HepG2 (cell line): ENCODE data around the gene TBCEL. TPM values are rescaled to one million over a fixed set of nuclear protein-coding genes. Genes with fewer than 3 reads are reported as not detected.
A peak's percentile ranks its signal among the peaks of the same experiment; 100 is the strongest.

ENCODE experiments used
- ATAC-seq: fragments of 200-7000 bp; cut with Tn5 transposase; 3 replicates; pipeline ENCODE4 v1.9.1; 2020; ENCODE audit warnings: mild to moderate bottlenecking, moderate library complexity
- Bru-seq: library from RNA; stranded (reverse); fragments of 400-500 nt; gene quantifications from one replicate; lab custom pipeline; 2021; lab: Mats Ljungman, UMichigan
- BruChase-seq, 2 experiments: library from RNA; stranded (reverse); fragments of 400-500 nt; gene quantifications; one replicate each; lab custom pipeline; 2021; lab: Mats Ljungman, UMichigan
- BruUV-seq: library from RNA; stranded (reverse); fragments of 400-500 nt; replicated peaks from 2 replicates; lab custom pipeline; 2021; lab: Mats Ljungman, UMichigan
- CTCF ChIA-PET: fragments of 300-600 bp; formaldehyde crosslinking; extraction: SDS; loops from one replicate; lab custom pipeline; 2021; ENCODE audit warnings: low total read pairs, inconsistent platforms, low intra/inter-chr PET ratio; lab: Yijun Ruan, JAX
- POLR2A ChIA-PET: fragments of 350-600 bp; sonication (Branson Sonifier 250); formaldehyde crosslinking; loops from one replicate; lab custom pipeline; 2020; ENCODE audit warnings: antibody characterized with exemption, inconsistent platforms; lab: Yijun Ruan, JAX
- DNase-seq: peaks from one replicate; pipeline ENCODE4 v3.0.0-alpha.2; 2015; ENCODE audit warnings: low spot score
- FAIRE-seq: peaks from 3 replicates; lab custom pipeline; 2011; peaks lifted over from hg19 to GRCh38; lab: Jason Lieb, UNC
- H2AFZ ChIP-seq: one replicate; pipeline ENCODE4 v1.6.1; 2011; ENCODE audit warnings: low read length, inconsistent platforms
- H3K27ac ChIP-seq: fragments of 300-600 bp; 3 replicates; pipeline ENCODE4 v1.8.0; 2011; ENCODE audit warnings: mixed run types, mild to moderate bottlenecking, mixed read lengths, low read length, inconsistent platforms; ENCODE audit not compliant: insufficient read depth; ENCODE audit errors: extremely low read length
- H3K27me3 ChIP-seq, 2 experiments: fragments of 200-600 bp in 1 of 2; 2 replicates in 1 of 2; 3 replicates in 1 of 2; pipeline versions ENCODE4 v1.6.0 to v1.8.0; 2011; ENCODE audit warnings: low read length in 2 of 2, mild to moderate bottlenecking in 2 of 2, moderate library complexity in 2 of 2, inconsistent platforms in 1 of 2; ENCODE audit not compliant: insufficient read depth in 2 of 2, control insufficient read depth in 1 of 2
- H3K36me3 ChIP-seq, 2 experiments: fragments of 200-600 bp in 1 of 2; replicated peaks in 1 of 2; 2 replicates in 1 of 2; 3 replicates in 1 of 2; pipeline versions ENCODE4 v1.5.1 to v1.8.0; 2011; ENCODE audit warnings: low read length in 2 of 2, inconsistent platforms in 1 of 2; ENCODE audit not compliant: insufficient read depth in 2 of 2, control insufficient read depth in 1 of 2
- H3K4me1 ChIP-seq: 2 replicates; pipeline ENCODE4 v1.5.1; 2012; ENCODE audit warnings: low read length, inconsistent platforms; ENCODE audit not compliant: insufficient read depth
- H3K4me2 ChIP-seq: 2 replicates; pipeline ENCODE4 v1.6.0; 2011; ENCODE audit warnings: low read depth, low read length, inconsistent platforms
- H3K4me3 ChIP-seq, 3 experiments: fragments of 200-600 bp in 1 of 3; sonication (generic), shearing (Covaris generic) in 1 of 3; replicated peaks in 1 of 3; 2 replicates each; pipeline ENCODE4 v1.5.1; 2011 to 2016; ENCODE audit warnings: low read length in 3 of 3, inconsistent platforms in 2 of 3, low read depth in 2 of 3, mild to moderate bottlenecking in 2 of 3, control low read depth in 1 of 3, mixed read lengths in 1 of 3; ENCODE audit not compliant: insufficient read depth in 1 of 3
- H3K79me2 ChIP-seq: one replicate; pipeline ENCODE4 v1.6.1; 2011; ENCODE audit warnings: low read length, inconsistent platforms; ENCODE audit not compliant: insufficient read depth
- H3K9ac ChIP-seq: 2 replicates; pipeline ENCODE4 v1.6.0; 2011; ENCODE audit warnings: mild to moderate bottlenecking, low read depth, low read length, inconsistent platforms; ENCODE audit not compliant: insufficient read depth
- H3K9me3 ChIP-seq: 2 replicates; pipeline ENCODE4 v1.5.1; 2012; ENCODE audit warnings: mild to moderate bottlenecking, low read length
- H4K20me1 ChIP-seq: 2 replicates; pipeline ENCODE4 v1.6.0; 2011; ENCODE audit warnings: inconsistent platforms, mild to moderate bottlenecking, low read length, moderate library complexity; ENCODE audit not compliant: insufficient read depth
- MYPOP ChIP-seq: sonication (generic); formaldehyde crosslinking; IDR thresholded peaks from 2 replicates; pipeline ENCODE4 v1.8.1; 2023; ENCODE audit warnings: mild to moderate bottlenecking, moderate library complexity, missing genetic modification reagents
- NCOA1 ChIP-seq: sonication (generic); formaldehyde crosslinking; IDR thresholded peaks from 2 replicates; pipeline ENCODE4 v1.9.0; 2021; ENCODE audit warnings: missing genetic modification reagents
- PHF5A ChIP-seq: IDR thresholded peaks from one replicate; pipeline ENCODE4 v1.6.1; 2018; ENCODE audit warnings: low read depth, missing genetic modification reagents; ENCODE audit not compliant: unreplicated experiment
- RAD21 ChIP-seq: fragments of 450-650 bp; formaldehyde crosslinking; IDR thresholded peaks from 2 replicates; pipeline ENCODE4 v1.5.0; 2020; ENCODE audit warnings: mild to moderate bottlenecking
- SMAD9 ChIP-seq: sonication (generic); formaldehyde crosslinking; IDR thresholded peaks from 2 replicates; pipeline ENCODE4 v1.5.1; 2020; ENCODE audit warnings: mild to moderate bottlenecking, missing genetic modification reagents
- SNAPC5 ChIP-seq: sonication (generic); formaldehyde crosslinking; IDR thresholded peaks from 2 replicates; pipeline ENCODE4 v1.8.1; 2023; ENCODE audit warnings: mild to moderate bottlenecking, missing genetic modification reagents, borderline replicate concordance
- YEATS4 ChIP-seq: sonication (generic); formaldehyde crosslinking; IDR thresholded peaks from 2 replicates; pipeline ENCODE4 v1.4.0; 2020; ENCODE audit warnings: missing genetic modification reagents, borderline replicate concordance
- ZNF513 ChIP-seq: sonication (generic); formaldehyde crosslinking; conservative IDR thresholded peaks from 2 replicates; pipeline ENCODE4 v1.5.0; 2020; ENCODE audit warnings: missing genetic modification reagents
- WGBS: methylation state at CpG from one replicate; pipeline ENCODE4 v1.1.6; 2017; ENCODE audit warnings: low lambda C conversion rate; 5-methylcytosine and 5-hydroxymethylcytosine counted together
- in situ Hi-C: cut with HindIII; loops from 2 replicates; pipeline ENCODE4 v1.10.0; 2017; ENCODE audit warnings: low pct_unique_long_range_greater_than_20kb; ENCODE audit not compliant: extremely low pct_ligation_motif_present
- intact Hi-C: fragments of 100-400 bp; cut with micrococcal nuclease; formaldehyde crosslinking; loops from one replicate; pipeline ENCODE4 v1.10.0; 2022; ENCODE audit not compliant: unreplicated experiment
- long read RNA-seq, 2 experiments: library from RNA in 1 of 2; library from polyadenylated mRNA in 1 of 2; stranded (forward) in 1 of 2; unstranded in 1 of 2; transcript quantifications; one replicate each; pipeline ENCODE4 v2.0.0, GENCODE V29; 2019 to 2022
- polyA minus RNA-seq, 3 experiments: library from RNA; depleted of rRNA, polyadenylated mRNA; stranded (reverse); fragments of >200 nt; gene quantifications; 2 replicates each; pipeline ENCODE4 v1.2.3, GENCODE V29; 2011; ENCODE audit warnings: low replicate concordance in 1 of 3
- polyA plus RNA-seq, 8 experiments: library from polyadenylated mRNA; depleted of rRNA in 3 of 8; stranded (reverse) in 7 of 8; unstranded in 1 of 8; fragments of >200 nt; fragmentation: Illumina TruSeq in 4 of 8; extraction: Trizol in 4 of 8; gene quantifications; 2 replicates each; pipeline versions ENCODE4 v1.2.1 to v1.2.3, GENCODE V29; 2011 to 2016; ENCODE audit warnings: low read depth in 4 of 8, missing spikeins in 1 of 8, mixed read lengths in 1 of 8; ENCODE audit not compliant: insufficient read depth in 1 of 8
- total RNA-seq, 5 experiments: library from RNA; depleted of rRNA; stranded (reverse); fragments of >200 nt; fragmentation: Illumina TruSeq; extraction: Trizol; gene quantifications; 2 replicates each; pipeline ENCODE4 v1.2.3, GENCODE V29; 2016; ENCODE audit warnings: low read depth in 1 of 5
- TF ChIP-seq, protein P1 (sequence below), 2 experiments: IDR thresholded peaks; 2 replicates each; pipeline ENCODE4 v1.6.1; 2011 to 2012; ENCODE audit warnings: low read length in 2 of 2, borderline replicate concordance in 1 of 2, low read depth in 1 of 2, mild to moderate bottlenecking in 1 of 2, moderate library complexity in 1 of 2

TBCEL gene
- 12.5 and 12.8 TPM in 2 replicates for total RNA-seq (2016; rRNA removed; fragmentation: Illumina TruSeq; extraction: Trizol)
- 33.1 and 42.8 TPM in 2 replicates for total RNA-seq (2016; cell fraction: cytosol; rRNA removed; fragmentation: Illumina TruSeq; extraction: Trizol; ENCODE audit: low read depth)
- total RNA-seq (2016; cell fraction: insoluble cytoplasmic fraction; rRNA removed; fragmentation: Illumina TruSeq; extraction: Trizol) = 11.9 and 13.3 TPM in 2 replicates
- 26.5 and 32.1 TPM in 2 replicates for total RNA-seq (2016; cell fraction: membrane; rRNA removed; fragmentation: Illumina TruSeq; extraction: Trizol)
- total RNA-seq (2016; cell fraction: nucleus; rRNA removed; fragmentation: Illumina TruSeq; extraction: Trizol) = 15.5 and 16.2 TPM in 2 replicates
- 5.3 and 6.1 TPM in 2 replicates for polyA plus RNA-seq (2011; rRNA removed)
- 2.4 and 3.4 TPM in 2 replicates for polyA plus RNA-seq (2011; cell fraction: cytosol; rRNA removed)
- polyA plus RNA-seq (2011; cell fraction: nucleus; rRNA removed) = 7.1 and 10.7 TPM in 2 replicates
- 4.4 and 5.6 TPM in 2 replicates for polyA plus RNA-seq (2012)
- polyA plus RNA-seq (2016; cell fraction: cytosol; fragmentation: Illumina TruSeq; extraction: Trizol; ENCODE audit: low read depth) = 0.63 and 0.92 TPM in 2 replicates
- 9.6 and 11.1 TPM in 2 replicates for polyA plus RNA-seq (2016; cell fraction: insoluble cytoplasmic fraction; fragmentation: Illumina TruSeq; extraction: Trizol; ENCODE audit: low read depth)
- 3.2 and 4.1 TPM in 2 replicates for polyA plus RNA-seq (2016; cell fraction: membrane; fragmentation: Illumina TruSeq; extraction: Trizol; ENCODE audit: low read depth)
- 11.5 and 13.9 TPM in 2 replicates for polyA plus RNA-seq (2016; cell fraction: nucleus; fragmentation: Illumina TruSeq; extraction: Trizol; ENCODE audit: insufficient read depth, low read depth)
- polyA minus RNA-seq (2011; rRNA and poly(A)+ RNA removed; ENCODE audit: low replicate concordance) = 7.2 and 7.5 TPM in 2 replicates
- 9.1 and 12.5 TPM in 2 replicates for polyA minus RNA-seq (2011; cell fraction: cytosol; rRNA and poly(A)+ RNA removed)
- 48.6 and 49.1 TPM in 2 replicates for polyA minus RNA-seq (2011; cell fraction: nucleus; rRNA and poly(A)+ RNA removed)
- percentile 83 among the genes with signal in this experiment for Bru-seq, nascent RNA
- BruChase-seq, experiment 1, labeled RNA remaining after a 6-hour chase = percentile 81 among the genes with signal in this experiment
- percentile 87 among the genes with signal in this experiment for BruChase-seq, experiment 2, labeled RNA remaining after a 2-hour chase
- long read RNA-seq, experiment 1, full-length matches to known transcripts = 1 of 1 reads
- long read RNA-seq, experiment 1, partial matches to known transcripts = 0 of 1 reads
- long read RNA-seq, experiment 1, other reads (novel, unspliced or antisense) = 0 of 1 reads
- long read RNA-seq, experiment 2, full-length matches to known transcripts = 1 of 3 reads
- long read RNA-seq, experiment 2, partial matches to known transcripts = 1 of 3 reads
- long read RNA-seq, experiment 2, other reads (novel, unspliced or antisense) = 1 of 3 reads

DNA sequence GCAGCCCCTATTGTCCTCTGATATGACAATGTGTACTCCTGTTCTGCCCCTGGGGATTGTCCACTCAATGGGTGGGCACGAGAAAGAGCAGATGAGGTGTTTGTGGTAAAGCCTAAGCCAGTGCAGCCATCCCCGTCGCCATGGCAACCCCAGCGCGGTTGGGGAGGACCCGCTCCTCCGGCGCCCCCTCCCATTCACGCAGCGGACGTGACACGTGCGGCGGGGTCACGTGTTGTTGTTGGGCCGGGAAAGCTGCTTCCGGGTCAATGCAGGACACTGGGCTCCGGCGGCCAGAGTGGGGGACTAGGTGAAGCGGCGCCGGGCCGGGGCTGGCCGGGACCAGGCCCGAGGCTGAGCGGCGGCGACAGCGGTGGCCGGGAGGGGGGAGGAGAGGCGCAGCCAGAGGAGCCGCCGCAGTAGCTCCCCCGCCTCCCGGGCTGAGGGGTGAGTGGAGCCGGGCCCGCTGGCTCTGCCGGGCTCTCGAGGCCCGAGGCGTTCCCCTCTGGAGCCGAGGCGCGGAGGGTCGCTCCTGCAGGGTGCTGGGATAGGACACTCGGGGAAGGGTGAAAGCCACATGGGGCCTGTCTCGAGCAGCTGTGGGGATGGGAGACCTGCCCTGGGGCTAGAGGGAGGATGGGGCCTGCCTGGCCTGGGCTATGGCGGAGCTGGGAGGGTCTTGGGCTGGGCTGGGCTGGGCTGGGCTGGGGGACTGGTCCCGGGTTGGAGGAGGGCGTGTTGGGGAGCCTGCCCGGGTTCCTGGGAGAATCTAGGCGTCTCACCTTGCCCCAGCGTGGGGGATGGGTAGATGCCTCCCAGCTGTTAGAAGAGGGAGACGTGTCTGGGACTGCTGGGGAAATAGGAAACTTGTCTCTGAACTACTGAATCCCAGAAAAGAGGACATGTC is at the start of gene TBCEL:
TBCEL (plus strand) TSS at position 255 of the 904 bp plus-strand sequence. CDS start 21,589 bp downstream, outside the sequence.
- H3K27me3 ChIP-seq = no peaks in the 10 kb centered on the region; a peak in 1 of 5 replicates
- ChIA-PET POLR2A (interaction anchor here (0.6 to 3.0 kb wide), 4 partner anchors 11 to 43 kb away, joined by 3 to 15 read pairs (median 11); no protein-coding TSS in a partner anchor), CTCF (no interaction called here)
- H3K27ac ChIP-seq = peak within 1 kb of the TSS; percentile 58
- WGBS = 0% methylated on average over 2 of the region's 54 CpGs
- H3K4me1 ChIP-seq = peaks cover 21% of the 10 kb centered on the region
- peak within 1 kb of the TSS; percentile 79 for H3K9ac ChIP-seq
- FAIRE-seq (no peak), ATAC-seq (peak; percentile 96), DNase-seq (peak; percentile 83)
- no TSS peak for BruUV-seq
- in situ Hi-C loops (no loop called here), intact Hi-C loops (no loop called here)
- H4K20me1 ChIP-seq = no peaks in the 10 kb centered on the region
- no peak within 1 kb of the TSS for H2AFZ ChIP-seq
- peak within 1 kb of the TSS; percentile 89 for H3K4me2 ChIP-seq
- no peaks in the 10 kb centered on the region for H3K36me3 ChIP-seq
- H3K79me2 ChIP-seq = peaks cover 25% of the 10 kb centered on the region
- no peaks in the 10 kb centered on the region for H3K9me3 ChIP-seq
- peak within 1 kb of the TSS; percentile 84 to 96 (median 84) for H3K4me3 ChIP-seq
- no peak for TF ChIP-seq PHF5A (CRISPR knock-in tag)
- no peak; the same call in 1 of the 2 replicates for TF ChIP-seq SMAD9 (CRISPR knock-in tag)
- no peak for TF ChIP-seq ZNF513
- TF ChIP-seq NCOA1 (CRISPR knock-in tag) = no peak
- 0 out of 2 replicates have a peak, but pooled peaks have one; percentile 40 for TF ChIP-seq MYPOP (CRISPR knock-in tag)
- TF ChIP-seq SNAPC5 (CRISPR knock-in tag) = no peak
- TF ChIP-seq, protein P1, sequence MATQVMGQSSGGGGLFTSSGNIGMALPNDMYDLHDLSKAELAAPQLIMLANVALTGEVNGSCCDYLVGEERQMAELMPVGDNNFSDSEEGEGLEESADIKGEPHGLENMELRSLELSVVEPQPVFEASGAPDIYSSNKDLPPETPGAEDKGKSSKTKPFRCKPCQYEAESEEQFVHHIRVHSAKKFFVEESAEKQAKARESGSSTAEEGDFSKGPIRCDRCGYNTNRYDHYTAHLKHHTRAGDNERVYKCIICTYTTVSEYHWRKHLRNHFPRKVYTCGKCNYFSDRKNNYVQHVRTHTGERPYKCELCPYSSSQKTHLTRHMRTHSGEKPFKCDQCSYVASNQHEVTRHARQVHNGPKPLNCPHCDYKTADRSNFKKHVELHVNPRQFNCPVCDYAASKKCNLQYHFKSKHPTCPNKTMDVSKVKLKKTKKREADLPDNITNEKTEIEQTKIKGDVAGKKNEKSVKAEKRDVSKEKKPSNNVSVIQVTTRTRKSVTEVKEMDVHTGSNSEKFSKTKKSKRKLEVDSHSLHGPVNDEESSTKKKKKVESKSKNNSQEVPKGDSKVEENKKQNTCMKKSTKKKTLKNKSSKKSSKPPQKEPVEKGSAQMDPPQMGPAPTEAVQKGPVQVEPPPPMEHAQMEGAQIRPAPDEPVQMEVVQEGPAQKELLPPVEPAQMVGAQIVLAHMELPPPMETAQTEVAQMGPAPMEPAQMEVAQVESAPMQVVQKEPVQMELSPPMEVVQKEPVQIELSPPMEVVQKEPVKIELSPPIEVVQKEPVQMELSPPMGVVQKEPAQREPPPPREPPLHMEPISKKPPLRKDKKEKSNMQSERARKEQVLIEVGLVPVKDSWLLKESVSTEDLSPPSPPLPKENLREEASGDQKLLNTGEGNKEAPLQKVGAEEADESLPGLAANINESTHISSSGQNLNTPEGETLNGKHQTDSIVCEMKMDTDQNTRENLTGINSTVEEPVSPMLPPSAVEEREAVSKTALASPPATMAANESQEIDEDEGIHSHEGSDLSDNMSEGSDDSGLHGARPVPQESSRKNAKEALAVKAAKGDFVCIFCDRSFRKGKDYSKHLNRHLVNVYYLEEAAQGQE (IDR thresholded peaks at IDR 0.05; ENCODE audit: borderline replicate concordance in 1 of 2, low read depth in 1 of 2, low read length in 2 of 2) = no peak
- TF ChIP-seq YEATS4 (CRISPR knock-in tag) = peak; percentile 65
- peak; percentile 51; the same call in 1 of the 2 replicates for TF ChIP-seq RAD21 (CRISPR knock-in tag)
